Measurements from ENCODE around the gene SLC6A3.

Gene SLC6A3

GRCh38 chr5:1445313-1445688 is at the start of gene SLC6A3:
Gene SLC6A3 (minus strand): TSS chr5:1445440. CDS start chr5:1443197, 2,243 bp downstream.
- no peak for DNase-seq (ENCODE audit: extremely low spot score)
- CTCF ChIA-PET, result no interaction called here

GRCh38 chr5:1493941-1494340 is 48.7 kb upstream of the SLC6A3 start:
- ChIA-PET CTCF (no interaction called here), POLR2A (no interaction called here)
- TF ChIP-seq HDGF (IDR thresholded peaks at IDR 0.05; ENCODE audit: borderline replicate concordance), result no peak
- no peak for TF ChIP-seq CTBP1 (IDR thresholded peaks at IDR 0.05; ENCODE audit: borderline replicate concordance)
- TF ChIP-seq FOXK2 (IDR thresholded peaks at IDR 0.05), result no peak
- TF ChIP-seq SP1 (IDR thresholded peaks at IDR 0.05), result no peak
- TF ChIP-seq LEF1 (IDR thresholded peaks at IDR 0.05; ENCODE audit: borderline replicate concordance), result no peak
- no peak for DNase-seq (ENCODE audit: extremely low spot score)

More at GRCh38 chr5:1445313-1445688, at the start of gene SLC6A3:
- POLR2A ChIA-PET, result no interaction called here
- TF ChIP-seq FOXK2 (IDR thresholded peaks at IDR 0.05) (no peak), L3MBTL2 (conservative IDR thresholded peaks at IDR 0.05) (no peak), TARDBP (IDR thresholded peaks at IDR 0.05) (no peak), FOXM1 (IDR thresholded peaks at IDR 0.05; ENCODE audit: borderline replicate concordance) (no peak), ELF4 (IDR thresholded peaks at IDR 0.05) (no peak), SUZ12 (IDR thresholded peaks at IDR 0.05) (no peak), ZNF384 (IDR thresholded peaks at IDR 0.05) (no peak), HDGF (IDR thresholded peaks at IDR 0.05; ENCODE audit: borderline replicate concordance) (no peak)

GRCh38 chr5:1493413-1493812 is 48.2 kb upstream of the SLC6A3 start:
- POLR2A ChIA-PET, result no interaction called here
- DNase-seq (ENCODE audit: extremely low spot score), result no peak
- CTCF ChIA-PET, result interaction anchor here (0.8 kb wide), 1 partner anchor 102 kb away, joined by 3 read pairs; no protein-coding TSS in a partner anchor
- no peak for TF ChIP-seq CTBP1 (IDR thresholded peaks at IDR 0.05; ENCODE audit: borderline replicate concordance)
- TF ChIP-seq FOXM1 (IDR thresholded peaks at IDR 0.05; ENCODE audit: borderline replicate concordance), result no peak
- TF ChIP-seq ELF4 (IDR thresholded peaks at IDR 0.05), result no peak

GRCh38 chr5:1492757-1493156 is 47.5 kb upstream of the SLC6A3 start:
- DNase-seq (ENCODE audit: extremely low spot score), result no peak
- TF ChIP-seq PKNOX1 (IDR thresholded peaks at IDR 0.05) (no peak), CTBP1 (IDR thresholded peaks at IDR 0.05; ENCODE audit: borderline replicate concordance) (no peak), FOXK2 (IDR thresholded peaks at IDR 0.05) (no peak), BHLHE40 (IDR thresholded peaks at IDR 0.05; ENCODE audit: borderline replicate concordance) (no peak), TARDBP (IDR thresholded peaks at IDR 0.05) (no peak), SP1 (IDR thresholded peaks at IDR 0.05) (no peak), ZNF384 (IDR thresholded peaks at IDR 0.05) (no peak), FOXA1 (IDR thresholded peaks at IDR 0.05) (no peak), NFRKB (IDR thresholded peaks at IDR 0.05) (no peak), ELF4 (IDR thresholded peaks at IDR 0.05) (no peak), LEF1 (IDR thresholded peaks at IDR 0.05; ENCODE audit: borderline replicate concordance) (no peak), L3MBTL2 (conservative IDR thresholded peaks at IDR 0.05) (no peak), ARNT (IDR thresholded peaks at IDR 0.05) (no peak), SUZ12 (IDR thresholded peaks at IDR 0.05) (no peak), HDGF (IDR thresholded peaks at IDR 0.05; ENCODE audit: borderline replicate concordance) (no peak), FOXM1 (IDR thresholded peaks at IDR 0.05; ENCODE audit: borderline replicate concordance) (no peak)
- CTCF ChIA-PET, result interaction anchor here (0.8 to 2.2 kb wide), 2 partner anchors 13 to 103 kb away, joined by 3 to 11 read pairs; no protein-coding TSS in a partner anchor
- POLR2A ChIA-PET, result interaction anchor here (1.1 kb wide), 1 partner anchor 102 kb away, joined by 4 read pairs; no protein-coding TSS in a partner anchor

- no peak for DNase-seq (ENCODE audit: extremely low spot score)
- no peak for TF ChIP-seq FOXM1 (IDR thresholded peaks at IDR 0.05; ENCODE audit: borderline replicate concordance)
- TF ChIP-seq ELF4 (IDR thresholded peaks at IDR 0.05), result no peak
- TF ChIP-seq PKNOX1 (IDR thresholded peaks at IDR 0.05), result no peak
- no peak for TF ChIP-seq NFRKB (IDR thresholded peaks at IDR 0.05)
- TF ChIP-seq LEF1 (IDR thresholded peaks at IDR 0.05; ENCODE audit: borderline replicate concordance), result no peak
- no peak for TF ChIP-seq L3MBTL2 (conservative IDR thresholded peaks at IDR 0.05)
- TF ChIP-seq SUZ12 (IDR thresholded peaks at IDR 0.05), result no peak
- no peak for TF ChIP-seq FOXK2 (IDR thresholded peaks at IDR 0.05)
- TF ChIP-seq FOXA1 (IDR thresholded peaks at IDR 0.05), result no peak
- TF ChIP-seq BHLHE40 (IDR thresholded peaks at IDR 0.05; ENCODE audit: borderline replicate concordance), result no peak
- no peak for TF ChIP-seq ZNF384 (IDR thresholded peaks at IDR 0.05)
- no peak for TF ChIP-seq HDGF (IDR thresholded peaks at IDR 0.05; ENCODE audit: borderline replicate concordance)
- TF ChIP-seq SP1 (IDR thresholded peaks at IDR 0.05), result no peak
- no peak for TF ChIP-seq CTBP1 (IDR thresholded peaks at IDR 0.05; ENCODE audit: borderline replicate concordance)
- no peak for TF ChIP-seq TARDBP (IDR thresholded peaks at IDR 0.05)
- no peak for TF ChIP-seq ARNT (IDR thresholded peaks at IDR 0.05)
- ChIA-PET POLR2A (no interaction called here), CTCF (interaction anchor here (0.5 kb wide), 1 partner anchor 154 kb away, joined by 3 read pairs; no protein-coding TSS in a partner anchor)
These were observed 45.1 kb upstream of the SLC6A3 start for GRCh38 chr5:1490376-1490775.

GRCh38 chr5:1489754-1490153 is 44.5 kb upstream of the SLC6A3 start:
- POLR2A ChIA-PET, result no interaction called here
- TF ChIP-seq L3MBTL2 (conservative IDR thresholded peaks at IDR 0.05), result no peak
- CTCF ChIA-PET, result interaction anchor here (0.5 kb wide), 1 partner anchor 155 kb away, joined by 3 read pairs; no protein-coding TSS in a partner anchor
- DNase-seq (ENCODE audit: extremely low spot score), result no peak

- ChIA-PET POLR2A (no interaction called here), CTCF (no interaction called here)
- TF ChIP-seq TARDBP (IDR thresholded peaks at IDR 0.05), result no peak
- no peak for TF ChIP-seq NFRKB (IDR thresholded peaks at IDR 0.05)
- no peak for TF ChIP-seq LEF1 (IDR thresholded peaks at IDR 0.05; ENCODE audit: borderline replicate concordance)
- TF ChIP-seq ELF4 (IDR thresholded peaks at IDR 0.05), result no peak
- TF ChIP-seq PKNOX1 (IDR thresholded peaks at IDR 0.05), result no peak
- DNase-seq (ENCODE audit: extremely low spot score), result no peak
These were observed 43.8 kb upstream of the SLC6A3 start for GRCh38 chr5:1488882-1489680.

All from HEK293T (cell line).